Ovary (tissue), 9 donors: ENCODE data around the gene PHAF1. TPM values are rescaled to one million over a fixed set of nuclear protein-coding genes. Genes with fewer than 3 reads are reported as not detected.
"Not testable (repeated sequence)": the region's sequence is repeated elsewhere in the genome, so short reads cannot be mapped to it uniquely, and the experiment has no call there.

Experiments
- DNase-seq, 5 donors: peaks; one replicate each; pipeline ENCODE4 v3.0.0-alpha.2; 2019 to 2020
- H3K27ac ChIP-seq, 2 donors: fragments of 200-600 bp; one replicate each; pipeline versions ENCODE4 v1.5.1 to v1.8.0; 2019 to 2022
- H3K27me3 ChIP-seq: fragments of 200-600 bp; one replicate; pipeline ENCODE4 v1.8.0; 2022
- H3K36me3 ChIP-seq: fragments of 200-600 bp; sonication (generic); one replicate; pipeline ENCODE4 v1.5.1; 2019
- H3K4me1 ChIP-seq: one replicate; pipeline ENCODE4 v1.8.1; 2013; ENCODE audit warnings: mild to moderate bottlenecking, moderate library complexity; ENCODE audit not compliant: insufficient read depth
- H3K4me3 ChIP-seq: fragments of 200-600 bp; sonication (generic); one replicate; pipeline ENCODE4 v1.5.1; 2017
- H3K9me3 ChIP-seq, 2 donors: fragments of 200-600 bp in 1 of 2; sonication (generic) in 1 of 2; one replicate each; pipeline versions ENCODE4 v1.5.1 to v1.8.1; 2013 to 2019; ENCODE audit warnings: mild to moderate bottlenecking in 1 of 2, moderate library complexity in 1 of 2
- CTCF ChIP-seq, 3 donors: fragments of 450-650 bp in 2 of 3; fragments of 200-600 bp in 1 of 3; IDR thresholded peaks; one replicate each; pipeline versions ENCODE4 v1.5.1 to v1.8.0; 2016 to 2022; ENCODE audit warnings: antibody characterized with exemption in 3 of 3, mild to moderate bottlenecking in 1 of 3
- EP300 ChIP-seq: sonication (generic); formaldehyde crosslinking; IDR thresholded peaks from one replicate; pipeline ENCODE4 v1.6.1; 2017; ENCODE audit warnings: antibody characterized with exemption
- POLR2A ChIP-seq: fragments of 450-650 bp; IDR thresholded peaks from one replicate; pipeline ENCODE4 v1.6.1; 2017; ENCODE audit warnings: antibody characterized with exemption, mild to moderate bottlenecking, moderate library complexity
- WGBS, 3 donors: extraction: QIAGEN DNeasy Blood & Tissue Kit in 1 of 3; methylation state at CpG; one replicate each; pipeline versions ENCODE4 v1.1.5 to v1.1.7; 2013 to 2017; 5-methylcytosine and 5-hydroxymethylcytosine counted together
- intact Hi-C, 4 donors: fragments of 100-400 bp; cut with DNase I; formaldehyde crosslinking; loops; one replicate each; pipeline versions ENCODE4 v1.11.0 to v1.15.1; 2022 to 2023
- polyA plus RNA-seq, 2 donors: library from polyadenylated mRNA; stranded (reverse); fragments of 200-250 nt in 1 of 2; fragments of 350-450 nt in 1 of 2; fragmentation: Illumina TruSeq in 1 of 2; extraction: RNeasy Lipid Tissue Mini Kit (QIAGEN cat#74804) in 1 of 2; gene quantifications; one replicate each; pipeline ENCODE4 v1.2.3, GENCODE V29; 2013 to 2014
- total RNA-seq, 7 donors: library from RNA; depleted of rRNA in 2 of 7; stranded (reverse); fragments of >200 nt in 2 of 7; fragmentation: NEBNext Ultra II Directional in 3 of 7; extraction: Animal tissue kit (Norgen Biotek cat#: 25700) in 3 of 7; gene quantifications; one replicate each; pipeline versions ENCODE4 v1.1.0 to v1.2.4, GENCODE V29; 2016 to 2023
- donor health status: DM: no; HTN: no; CAD: no; lungs with moderate emphysema.
- donor health status: DM: no; HTN: no; CAD: no.
- donor health status: Bipolar disorder and iron deficiency.
- donor health status: DM: yes; HTN: yes; CAD: no.
- donor health status: DM: no; HTN: no; CAD: no.
- donor health status: DM: yes; HTN: yes; CAD: no.

PHAF1 gene
- total and polyA plus RNA-seq, 9 donors: 9.0 to 25.1 (median 14.9) TPM

- intact Hi-C loops: no loop called here
- Histone ChIP-seq H3K27ac (no peak overlapping the region), H3K9me3 (no peaks in the 10 kb centered on the region), H3K27me3 (no peaks in the 10 kb centered on the region), H3K4me1 (no peaks in the 10 kb centered on the region), H3K4me3 (no peak overlapping the region), H3K36me3 (no peaks in the 10 kb centered on the region)
- WGBS, 3 donors: 84 to 90% (median 88%) methylated on average over 13 of the region's 13 CpGs
- DNase-seq: no peak
- no peak for TF ChIP-seq EP300
- no peak for TF ChIP-seq POLR2A
- no peak for TF ChIP-seq CTCF (IDR thresholded peaks at IDR 0.05)
Measured at GRCh38 chr16:67116388-67117311, 6.9 kb downstream of the PHAF1 start.

- no peaks in the 10 kb centered on the region for H3K4me1 ChIP-seq
- WGBS, 3 donors: 96 to 98% (median 96%) methylated on average over 9 of the region's 9 CpGs
Measured at GRCh38 chr16:67117716-67118115, 8.0 kb downstream of the PHAF1 start.

DNA sequence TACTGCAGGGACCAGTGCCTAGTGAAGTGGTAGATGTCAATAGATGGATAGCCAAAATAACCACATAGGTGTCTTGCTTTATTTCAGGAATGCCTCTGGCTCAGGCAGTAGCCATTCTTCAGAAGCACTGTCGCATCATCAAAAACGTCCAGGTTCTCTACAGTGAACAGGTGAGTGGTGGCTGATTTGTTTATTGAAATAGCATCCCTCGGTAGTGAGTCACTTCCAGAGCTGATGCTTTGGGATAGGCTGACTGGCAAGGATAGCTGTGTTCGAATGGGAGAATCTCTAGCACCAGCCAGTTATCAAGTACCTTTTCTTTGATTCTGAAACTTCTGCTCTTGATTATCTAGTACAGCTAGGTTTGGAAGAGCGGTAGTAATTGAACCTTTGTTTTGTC, 10.3 kb downstream of the PHAF1 start:
- H3K27me3 ChIP-seq: no peaks in the 10 kb centered on the region
- H3K36me3 ChIP-seq: no peaks in the 10 kb centered on the region
- H3K9me3 ChIP-seq: no peaks in the 10 kb centered on the region
- no peaks in the 10 kb centered on the region for H3K4me1 ChIP-seq
- WGBS, 3 donors: 78 to 79% (median 78%) methylated on average over 5 of the region's 5 CpGs
- no peak overlapping the region for H3K27ac ChIP-seq
- no peak for DNase-seq
- H3K4me3 ChIP-seq: no peak overlapping the region
- TF ChIP-seq CTCF (IDR thresholded peaks at IDR 0.05) (no peak), POLR2A (no peak), EP300 (no peak)
- intact Hi-C loops: no loop called here

More at GRCh38 chr16:67117716-67118115, 8.0 kb downstream of the PHAF1 start:
- TF ChIP-seq POLR2A (no peak), EP300 (no peak), CTCF (IDR thresholded peaks at IDR 0.05) (no peak)
- Histone ChIP-seq H3K9me3 (no peaks in the 10 kb centered on the region), H3K27me3 (no peaks in the 10 kb centered on the region), H3K4me3 (no peak overlapping the region), H3K27ac (no peak overlapping the region), H3K36me3 (no peaks in the 10 kb centered on the region)
- no peak for DNase-seq
- intact Hi-C loops: no loop called here

GRCh38 chr16:67122799-67123198, 13.1 kb downstream of the PHAF1 start:
- WGBS, 3 donors: 96 to 97% (median 96%) methylated on average over 5 of the region's 5 CpGs
- H3K36me3 ChIP-seq, H3K4me1 ChIP-seq, H3K27me3 ChIP-seq, intact Hi-C loops, H3K4me3 ChIP-seq, DNase-seq, H3K9me3 ChIP-seq, H3K27ac ChIP-seq: not testable (repeated sequence)

DNA sequence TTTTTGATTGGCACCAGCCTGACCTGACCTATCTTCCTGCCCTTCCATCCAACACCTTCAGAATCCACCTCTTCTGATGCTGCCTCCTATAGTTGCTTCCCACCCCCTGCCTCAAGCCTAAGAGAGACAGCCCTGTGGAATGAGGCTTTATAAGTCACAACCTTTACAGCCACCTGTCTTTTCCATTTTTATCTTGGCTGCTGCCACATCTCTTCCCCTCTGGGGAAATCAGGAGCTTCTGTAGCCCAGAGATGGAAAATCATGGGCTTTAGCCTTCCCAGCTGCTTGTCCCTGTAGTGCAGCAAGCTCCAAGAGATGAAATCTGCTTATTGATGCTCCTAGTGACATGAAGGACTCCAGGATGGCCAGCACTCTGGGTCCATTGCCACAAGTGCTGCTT, 18.7 kb downstream of the PHAF1 start:
- Histone ChIP-seq H3K36me3 (no peaks in the 10 kb centered on the region), H3K27ac (no peak overlapping the region)
- no peak for DNase-seq

More for the DNA sequence above, 18.7 kb downstream of the PHAF1 start:
- Histone ChIP-seq H3K4me3 (no peak overlapping the region), H3K4me1 (no peaks in the 10 kb centered on the region), H3K27me3 (no peaks in the 10 kb centered on the region), H3K9me3 (no peaks in the 10 kb centered on the region)
- intact Hi-C loops: no loop called here
- TF ChIP-seq CTCF (IDR thresholded peaks at IDR 0.05) (no peak), POLR2A (no peak), EP300 (no peak)
